ENCODE data around the gene ACKR2. TPM values are rescaled to one million over a fixed set of nuclear protein-coding genes. Genes with fewer than 3 reads are reported as not detected.

Gene ACKR2
- total and polyA plus RNA-seq, 7 experiments from 2014 or later, result 0.45 to 1.1 (median 0.65) TPM; not detected in 2

GRCh38 chr3:42868841-42869240, 59.6 kb downstream of the ACKR2 start:
- no peaks in the 10 kb centered on the region for H3K36me3 Mint-ChIP-seq
- no peaks in the 10 kb centered on the region for H3K9me3 Mint-ChIP-seq
- intact Hi-C loops (cut with micrococcal nuclease), result no loop called here
- H3K27ac Mint-ChIP-seq, result no peak overlapping the region
- ChIA-PET POLR2A (interaction anchor here (0.9 to 1.1 kb wide), 2 partner anchors 63 to 156 kb away, joined by 3 to 4 read pairs; no protein-coding TSS in a partner anchor), CTCF (no interaction called here)
- no peaks in the 10 kb centered on the region for H3K9me3 ChIP-seq (ENCODE audit: control insufficient read depth in 2 of 3, low read length in 3 of 3)
- no peak for DNase-seq
- peaks cover 0 to 6% (median 5%) of the 10 kb centered on the region in 5 donors for H3K27me3 Mint-ChIP-seq
- H3K4me1 Mint-ChIP-seq, result no peaks in the 10 kb centered on the region
- no peak overlapping the region for H3K27ac ChIP-seq (ENCODE audit: low read depth, low read length)
- H3K36me3 ChIP-seq (ENCODE audit: control insufficient read depth in 2 of 3, insufficient read depth in 3 of 3, low read length in 3 of 3), result no peaks in the 10 kb centered on the region
- H3K4me1 ChIP-seq (ENCODE audit: control insufficient read depth in 2 of 2, insufficient read depth in 2 of 2, low read length in 2 of 2), result no peaks in the 10 kb centered on the region
- no peak for ATAC-seq
- no peaks in the 10 kb centered on the region for H3K27me3 ChIP-seq (ENCODE audit: control insufficient read depth in 2 of 2, insufficient read depth in 2 of 2, low read length in 2 of 2)
- H3K4me3 Mint-ChIP-seq, result no peak overlapping the region
- H3K4me3 ChIP-seq (ENCODE audit: low read length), result no peak overlapping the region

GRCh38 chr3:42871592-42872196, 62.4 kb downstream of the ACKR2 start:
- Histone ChIP-seq H3K27ac (ENCODE audit: low read depth, low read length) (no peak overlapping the region), H3K4me3 (ENCODE audit: low read length) (no peak overlapping the region), H3K9me3 (ENCODE audit: control insufficient read depth in 2 of 3, low read length in 3 of 3) (no peaks in the 10 kb centered on the region), H3K27me3 (ENCODE audit: control insufficient read depth in 2 of 2, insufficient read depth in 2 of 2, low read length in 2 of 2) (no peaks in the 10 kb centered on the region), H3K4me1 (ENCODE audit: control insufficient read depth in 2 of 2, insufficient read depth in 2 of 2, low read length in 2 of 2) (no peaks in the 10 kb centered on the region), H3K36me3 (ENCODE audit: control insufficient read depth in 2 of 3, insufficient read depth in 3 of 3, low read length in 3 of 3) (no peaks in the 10 kb centered on the region)
- peaks cover 0 to 1% (median 0%) of the 10 kb centered on the region in 11 donors for H3K9me3 Mint-ChIP-seq
- peaks cover 0 to 1% (median 0%) of the 10 kb centered on the region in 7 donors for H3K4me1 Mint-ChIP-seq
- peak overlapping the region in 1 of 9 donors; percentile 32 for H3K27ac Mint-ChIP-seq
- H3K36me3 Mint-ChIP-seq, result no peaks in the 10 kb centered on the region
- no peak overlapping the region for H3K4me3 Mint-ChIP-seq
- intact Hi-C loops (cut with micrococcal nuclease), result no loop called here
- CTCF ChIA-PET, result interaction anchor here (0.6 kb wide), 1 partner anchor 300 kb away, joined by 3 read pairs; no protein-coding TSS in a partner anchor
- H3K27me3 Mint-ChIP-seq, result peaks cover 0 to 16% (median 5%) of the 10 kb centered on the region in 5 donors
- no peak for DNase-seq
- ATAC-seq, result no peak
- POLR2A ChIA-PET, result no interaction called here

GRCh38 chr3:42872718-42873117, 63.5 kb downstream of the ACKR2 start:
- no peaks in the 10 kb centered on the region for H3K9me3 ChIP-seq (ENCODE audit: control insufficient read depth in 2 of 3, low read length in 3 of 3)
- DNase-seq, result no peak
- Mint-ChIP-seq H3K27me3 (peaks cover 0 to 16% (median 5%) of the 10 kb centered on the region in 5 donors), H3K36me3 (no peaks in the 10 kb centered on the region), H3K4me1 (peaks cover 0 to 1% (median 0%) of the 10 kb centered on the region in 7 donors), H3K4me3 (no peak overlapping the region), H3K27ac (no peak overlapping the region), H3K9me3 (peaks cover 0 to 1% (median 0%) of the 10 kb centered on the region in 11 donors)
- ChIA-PET CTCF (no interaction called here), POLR2A (no interaction called here)
- no peaks in the 10 kb centered on the region for H3K4me1 ChIP-seq (ENCODE audit: control insufficient read depth in 2 of 2, insufficient read depth in 2 of 2, low read length in 2 of 2)
- no peak for ATAC-seq
- H3K4me3 ChIP-seq (ENCODE audit: low read length), result no peak overlapping the region
- H3K36me3 ChIP-seq (ENCODE audit: control insufficient read depth in 2 of 3, insufficient read depth in 3 of 3, low read length in 3 of 3), result no peaks in the 10 kb centered on the region
- intact Hi-C loops (cut with micrococcal nuclease), result no loop called here
- no peak overlapping the region for H3K27ac ChIP-seq (ENCODE audit: low read depth, low read length)
- no peaks in the 10 kb centered on the region for H3K27me3 ChIP-seq (ENCODE audit: control insufficient read depth in 2 of 2, insufficient read depth in 2 of 2, low read length in 2 of 2)

- DNase-seq (no peak), ATAC-seq (no peak)
- H3K27ac Mint-ChIP-seq, result no peak overlapping the region
- H3K4me3 ChIP-seq (ENCODE audit: low read length), result no peak overlapping the region
- no peaks in the 10 kb centered on the region for H3K36me3 Mint-ChIP-seq
- POLR2A ChIA-PET, result no interaction called here
- CTCF ChIA-PET, result no interaction called here
- no peaks in the 10 kb centered on the region for H3K27me3 ChIP-seq (ENCODE audit: control insufficient read depth in 2 of 2, insufficient read depth in 2 of 2, low read length in 2 of 2)
- H3K4me1 Mint-ChIP-seq, result peaks cover 0 to 1% (median 0%) of the 10 kb centered on the region in 7 donors
- no peak overlapping the region for H3K27ac ChIP-seq (ENCODE audit: low read depth, low read length)
- no peaks in the 10 kb centered on the region for H3K4me1 ChIP-seq (ENCODE audit: control insufficient read depth in 2 of 2, insufficient read depth in 2 of 2, low read length in 2 of 2)
- H3K4me3 Mint-ChIP-seq, result no peak overlapping the region
- intact Hi-C loops (cut with micrococcal nuclease), result no loop called here
- H3K36me3 ChIP-seq (ENCODE audit: control insufficient read depth in 2 of 3, insufficient read depth in 3 of 3, low read length in 3 of 3), result no peaks in the 10 kb centered on the region
- no peaks in the 10 kb centered on the region for H3K9me3 ChIP-seq (ENCODE audit: control insufficient read depth in 2 of 3, low read length in 3 of 3)
- H3K27me3 Mint-ChIP-seq, result peaks cover 0 to 19% (median 5%) of the 10 kb centered on the region in 5 donors
- peaks cover 0 to 1% (median 0%) of the 10 kb centered on the region in 11 donors for H3K9me3 Mint-ChIP-seq
Measured at GRCh38 chr3:42873221-42873982, 64.2 kb downstream of the ACKR2 start.

- Histone ChIP-seq H3K36me3 (ENCODE audit: control insufficient read depth in 2 of 3, insufficient read depth in 3 of 3, low read length in 3 of 3) (no peaks in the 10 kb centered on the region), H3K4me1 (ENCODE audit: control insufficient read depth in 2 of 2, insufficient read depth in 2 of 2, low read length in 2 of 2) (no peaks in the 10 kb centered on the region), H3K27me3 (ENCODE audit: control insufficient read depth in 2 of 2, insufficient read depth in 2 of 2, low read length in 2 of 2) (no peaks in the 10 kb centered on the region), H3K9me3 (ENCODE audit: control insufficient read depth in 2 of 3, low read length in 3 of 3) (no peaks in the 10 kb centered on the region), H3K4me3 (ENCODE audit: low read length) (no peak overlapping the region), H3K27ac (ENCODE audit: low read depth, low read length) (no peak overlapping the region)
- Mint-ChIP-seq H3K4me3 (no peak overlapping the region), H3K9me3 (peaks cover 0 to 1% (median 0%) of the 10 kb centered on the region in 11 donors), H3K27me3 (peaks cover 0 to 27% (median 5%) of the 10 kb centered on the region in 5 donors), H3K4me1 (peaks cover 0 to 4% (median 1%) of the 10 kb centered on the region in 7 donors), H3K27ac (no peak overlapping the region), H3K36me3 (no peaks in the 10 kb centered on the region)
- intact Hi-C loops (cut with micrococcal nuclease), result no loop called here
- ChIA-PET CTCF (no interaction called here), POLR2A (interaction anchor here (0.8 kb wide), 1 partner anchor 376 kb away, joined by 3 read pairs; no protein-coding TSS in a partner anchor)
- ATAC-seq (no peak), DNase-seq (no peak)
Measured at GRCh38 chr3:42874749-42875148, 65.5 kb downstream of the ACKR2 start.

GRCh38 chr3:42875325-42876151, 66.3 kb downstream of the ACKR2 start, which contains the start of gene CYP8B1:
Gene CYP8B1 (minus strand): TSS chr3:42875879. CDS start chr3:42875816, 63 bp downstream.
- no peak for DNase-seq
- Mint-ChIP-seq H3K27ac (no peak within 1 kb of the TSS), H3K36me3 (no peaks in the 10 kb centered on the region), H3K9me3 (peaks cover 0 to 1% (median 0%) of the 10 kb centered on the region in 11 donors), H3K4me1 (peaks cover 0 to 9% (median 5%) of the 10 kb centered on the region in 7 donors), H3K27me3 (peaks cover 0 to 30% (median 5%) of the 10 kb centered on the region in 5 donors), H3K4me3 (no peak within 1 kb of the TSS)
- no peaks in the 10 kb centered on the region for H3K9me3 ChIP-seq (ENCODE audit: control insufficient read depth in 2 of 3, low read length in 3 of 3)
- POLR2A ChIA-PET, result interaction anchor here (0.8 kb wide), 1 partner anchor 377 kb away, joined by 3 read pairs; no protein-coding TSS in a partner anchor
- no peaks in the 10 kb centered on the region for H3K36me3 ChIP-seq (ENCODE audit: control insufficient read depth in 2 of 3, insufficient read depth in 3 of 3, low read length in 3 of 3)
- CTCF ChIA-PET, result interaction anchor here (1.1 to 1.6 kb wide), 2 partner anchors 29 to 96 kb away, joined by 3 read pairs; no protein-coding TSS in a partner anchor
- H3K4me3 ChIP-seq (ENCODE audit: low read length), result no peak within 1 kb of the TSS
- peaks cover 2 to 4% of the 10 kb centered on the region in 2 donors for H3K4me1 ChIP-seq (ENCODE audit: control insufficient read depth in 2 of 2, insufficient read depth in 2 of 2, low read length in 2 of 2)
- intact Hi-C loops (cut with micrococcal nuclease), result no loop called here
- H3K27me3 ChIP-seq (ENCODE audit: control insufficient read depth in 2 of 2, insufficient read depth in 2 of 2, low read length in 2 of 2), result no peaks in the 10 kb centered on the region
- ATAC-seq, result no peak
- no peak within 1 kb of the TSS for H3K27ac ChIP-seq (ENCODE audit: low read depth, low read length)
